Neural cell (in vitro differentiated cells): ENCODE data around the gene RAB15.

ENCODE experiments used
- POLR2AphosphoS5 ChIP-seq: IDR thresholded peaks from 2 replicates; pipeline ENCODE4 v1.6.1; 2012
- TF ChIP-seq, protein P1 (sequence below): fragments of 450-650 bp; IDR thresholded peaks from 2 replicates; pipeline ENCODE4 v1.5.1; 2014; ENCODE audit warnings: antibody characterized with exemption, mild to moderate bottlenecking, moderate library complexity; ENCODE audit not compliant: poor library complexity, severe bottlenecking
- TF ChIP-seq, protein P2 (sequence below): IDR thresholded peaks from 2 replicates; pipeline ENCODE4 v1.6.1; 2012; ENCODE audit warnings: borderline replicate concordance

DNA sequence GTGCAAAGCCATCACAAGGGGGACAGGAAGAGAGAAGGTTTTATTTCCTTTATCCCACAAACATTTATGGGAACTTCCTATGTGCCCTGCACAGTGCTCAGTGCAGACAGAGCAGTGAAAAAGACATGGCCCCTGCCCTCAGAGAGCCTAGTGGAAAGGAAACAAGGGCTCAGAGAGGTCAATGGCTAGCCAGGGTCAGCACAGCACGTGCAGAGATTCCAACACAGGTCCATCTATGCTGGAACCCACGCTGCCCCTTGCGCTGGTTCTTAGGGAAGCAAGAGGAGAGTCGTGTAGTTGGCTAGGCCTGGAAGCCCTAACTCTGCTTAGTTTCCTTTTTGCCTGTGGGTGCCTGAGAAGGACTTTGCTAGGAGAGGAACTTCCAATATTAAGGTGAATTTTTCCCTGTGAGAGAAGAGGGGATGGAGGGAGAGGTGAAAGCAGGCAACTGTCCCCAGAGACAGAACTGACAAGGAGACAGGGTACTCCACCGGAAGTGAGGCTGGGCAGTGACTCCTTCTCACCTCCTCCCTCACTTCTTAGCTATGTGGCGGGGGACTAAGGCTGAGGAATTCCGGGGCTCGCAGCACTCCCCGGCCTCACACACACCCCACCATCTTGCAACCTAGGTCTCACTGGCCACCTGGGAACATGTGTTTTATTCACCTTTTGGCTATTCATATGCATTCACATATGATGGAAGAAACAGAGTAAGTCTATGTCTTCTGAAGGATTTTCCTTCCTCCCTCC lies 17.5 kb downstream of the RAB15 start:
- TF ChIP-seq, protein P1, sequence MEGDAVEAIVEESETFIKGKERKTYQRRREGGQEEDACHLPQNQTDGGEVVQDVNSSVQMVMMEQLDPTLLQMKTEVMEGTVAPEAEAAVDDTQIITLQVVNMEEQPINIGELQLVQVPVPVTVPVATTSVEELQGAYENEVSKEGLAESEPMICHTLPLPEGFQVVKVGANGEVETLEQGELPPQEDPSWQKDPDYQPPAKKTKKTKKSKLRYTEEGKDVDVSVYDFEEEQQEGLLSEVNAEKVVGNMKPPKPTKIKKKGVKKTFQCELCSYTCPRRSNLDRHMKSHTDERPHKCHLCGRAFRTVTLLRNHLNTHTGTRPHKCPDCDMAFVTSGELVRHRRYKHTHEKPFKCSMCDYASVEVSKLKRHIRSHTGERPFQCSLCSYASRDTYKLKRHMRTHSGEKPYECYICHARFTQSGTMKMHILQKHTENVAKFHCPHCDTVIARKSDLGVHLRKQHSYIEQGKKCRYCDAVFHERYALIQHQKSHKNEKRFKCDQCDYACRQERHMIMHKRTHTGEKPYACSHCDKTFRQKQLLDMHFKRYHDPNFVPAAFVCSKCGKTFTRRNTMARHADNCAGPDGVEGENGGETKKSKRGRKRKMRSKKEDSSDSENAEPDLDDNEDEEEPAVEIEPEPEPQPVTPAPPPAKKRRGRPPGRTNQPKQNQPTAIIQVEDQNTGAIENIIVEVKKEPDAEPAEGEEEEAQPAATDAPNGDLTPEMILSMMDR: no peak
- TF ChIP-seq, protein P2, sequence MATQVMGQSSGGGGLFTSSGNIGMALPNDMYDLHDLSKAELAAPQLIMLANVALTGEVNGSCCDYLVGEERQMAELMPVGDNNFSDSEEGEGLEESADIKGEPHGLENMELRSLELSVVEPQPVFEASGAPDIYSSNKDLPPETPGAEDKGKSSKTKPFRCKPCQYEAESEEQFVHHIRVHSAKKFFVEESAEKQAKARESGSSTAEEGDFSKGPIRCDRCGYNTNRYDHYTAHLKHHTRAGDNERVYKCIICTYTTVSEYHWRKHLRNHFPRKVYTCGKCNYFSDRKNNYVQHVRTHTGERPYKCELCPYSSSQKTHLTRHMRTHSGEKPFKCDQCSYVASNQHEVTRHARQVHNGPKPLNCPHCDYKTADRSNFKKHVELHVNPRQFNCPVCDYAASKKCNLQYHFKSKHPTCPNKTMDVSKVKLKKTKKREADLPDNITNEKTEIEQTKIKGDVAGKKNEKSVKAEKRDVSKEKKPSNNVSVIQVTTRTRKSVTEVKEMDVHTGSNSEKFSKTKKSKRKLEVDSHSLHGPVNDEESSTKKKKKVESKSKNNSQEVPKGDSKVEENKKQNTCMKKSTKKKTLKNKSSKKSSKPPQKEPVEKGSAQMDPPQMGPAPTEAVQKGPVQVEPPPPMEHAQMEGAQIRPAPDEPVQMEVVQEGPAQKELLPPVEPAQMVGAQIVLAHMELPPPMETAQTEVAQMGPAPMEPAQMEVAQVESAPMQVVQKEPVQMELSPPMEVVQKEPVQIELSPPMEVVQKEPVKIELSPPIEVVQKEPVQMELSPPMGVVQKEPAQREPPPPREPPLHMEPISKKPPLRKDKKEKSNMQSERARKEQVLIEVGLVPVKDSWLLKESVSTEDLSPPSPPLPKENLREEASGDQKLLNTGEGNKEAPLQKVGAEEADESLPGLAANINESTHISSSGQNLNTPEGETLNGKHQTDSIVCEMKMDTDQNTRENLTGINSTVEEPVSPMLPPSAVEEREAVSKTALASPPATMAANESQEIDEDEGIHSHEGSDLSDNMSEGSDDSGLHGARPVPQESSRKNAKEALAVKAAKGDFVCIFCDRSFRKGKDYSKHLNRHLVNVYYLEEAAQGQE: no peak
- no peak for TF ChIP-seq POLR2AphosphoS5
